ENCODE measurements around the gene TBX1.

- TF ChIP-seq EZH2 (IDR thresholded peaks at IDR 0.05; ENCODE audit: insufficient read depth, low read length) (no peak), CTCF (IDR thresholded peaks at IDR 0.05; ENCODE audit: insufficient read depth, low read depth, low read length) (no peak)
Measured at GRCh38 chr22:19783586-19784383, 23.2 kb downstream of the TBX1 start.

Data from astrocyte (in vitro differentiated cells and primary cell).